Smooth muscle cell (in vitro differentiated cells): ENCODE measurements around the gene INPP4B. TPM values are rescaled to one million over a fixed set of nuclear protein-coding genes. Genes with fewer than 3 reads are reported as not detected.

Source experiments
- DNase-seq: peaks from one replicate; lab custom pipeline; 2025; ENCODE audit not compliant: unreplicated experiment; lab: John Stamatoyannopoulos, UW
- H2AFZ ChIP-seq: fragments of 200-600 bp; sonication (generic); 2 replicates; pipeline ENCODE4 v1.6.0; 2016; ENCODE audit warnings: antibody characterized with exemption, low read depth, mild to moderate bottlenecking
- H3F3A ChIP-seq: fragments of 200-600 bp; sonication (generic); 2 replicates; pipeline ENCODE4 v1.6.0; 2017; ENCODE audit warnings: antibody characterized with exemption, low read depth
- H3K27ac ChIP-seq: fragments of 200-600 bp; sonication (generic); 2 replicates; pipeline ENCODE4 v1.5.1; 2016; ENCODE audit warnings: low read depth, mild to moderate bottlenecking
- H3K27me3 ChIP-seq: fragments of 200-600 bp; sonication (generic); 2 replicates; pipeline ENCODE4 v1.6.1; 2016; ENCODE audit warnings: low read depth, mild to moderate bottlenecking
- H3K36me3 ChIP-seq: fragments of 200-600 bp; sonication (generic); 2 replicates; pipeline ENCODE4 v1.5.1; 2016; ENCODE audit warnings: low read depth
- H3K4me1 ChIP-seq: fragments of 200-600 bp; sonication (generic); 2 replicates; pipeline ENCODE4 v1.5.1; 2016; ENCODE audit warnings: low read depth
- H3K4me2 ChIP-seq: fragments of 200-600 bp; sonication (generic); 2 replicates; pipeline ENCODE4 v1.6.0; 2016; ENCODE audit warnings: mild to moderate bottlenecking
- H3K4me3 ChIP-seq: fragments of 200-600 bp; sonication (generic); 2 replicates; pipeline ENCODE4 v1.5.1; 2016; ENCODE audit warnings: mild to moderate bottlenecking
- H3K79me2 ChIP-seq: fragments of 200-600 bp; sonication (generic); 2 replicates; pipeline ENCODE4 v1.6.0; 2016; ENCODE audit warnings: low read depth, mild to moderate bottlenecking
- H3K9ac ChIP-seq: fragments of 200-600 bp; sonication (generic); 2 replicates; pipeline ENCODE4 v1.6.0; 2016; ENCODE audit warnings: low read depth
- H3K9me3 ChIP-seq: fragments of 200-600 bp; sonication (generic); replicated peaks from 2 replicates; pipeline ENCODE4 v1.5.1; 2016; ENCODE audit warnings: low read depth
- H4K20me1 ChIP-seq: fragments of 200-600 bp; sonication (generic); 2 replicates; pipeline ENCODE4 v1.6.0; 2016; ENCODE audit warnings: low read depth
- CTCF ChIP-seq: fragments of 200-600 bp; sonication (generic); IDR thresholded peaks from 2 replicates; pipeline ENCODE4 v1.5.1; 2017; ENCODE audit warnings: borderline replicate concordance, mild to moderate bottlenecking, antibody characterized with exemption; ENCODE audit not compliant: insufficient read depth, poor library complexity, severe bottlenecking
- WGBS: methylation state at CpG from one replicate; pipeline ENCODE4 v1.1.7; 2016; ENCODE audit warnings: low lambda C conversion rate; 5-methylcytosine and 5-hydroxymethylcytosine counted together
- polyA plus RNA-seq: library from polyadenylated mRNA; unstranded; fragments of >200 nt; fragmentation: Nextera tagmentation; extraction: Ambion mirVana; gene quantifications from 2 replicates; pipeline ENCODE4 v1.2.1, GENCODE V29; 2016
- total RNA-seq: library from RNA; depleted of rRNA; stranded (reverse); fragments of >200 nt; gene quantifications from 2 replicates; pipeline ENCODE4 v1.2.3, GENCODE V29; 2014

The INPP4B gene
- total and polyA plus RNA-seq, 2 experiments from 2014 or later, result 2.0 to 10.9 TPM

- 35% methylated on average over 6 of the region's 6 CpGs for WGBS
- peak overlapping the region; percentile 56 for H2AFZ ChIP-seq
- H3K36me3 ChIP-seq, result no peaks in the 10 kb centered on the region
- H4K20me1 ChIP-seq, result no peaks in the 10 kb centered on the region
- peaks cover 12% of the 10 kb centered on the region for H3K4me1 ChIP-seq
- no peak overlapping the region for H3K4me3 ChIP-seq
- no peak for TF ChIP-seq CTCF
- no peak for DNase-seq
- no peaks in the 10 kb centered on the region for H3F3A ChIP-seq
- H3K27me3 ChIP-seq, result no peaks in the 10 kb centered on the region
- no peaks in the 10 kb centered on the region for H3K79me2 ChIP-seq
- H3K9ac ChIP-seq, result no peak overlapping the region
- H3K27ac ChIP-seq, result no peak overlapping the region
- H3K4me2 ChIP-seq, result no peak overlapping the region
- H3K9me3 ChIP-seq, result no peaks in the 10 kb centered on the region
These were observed 93.8 kb downstream of the INPP4B start for GRCh38 chr4:142752202-142752786.

- H3K4me1 ChIP-seq, result no peaks in the 10 kb centered on the region
- H3K9me3 ChIP-seq, result no peaks in the 10 kb centered on the region
- no peak overlapping the region for H3K4me2 ChIP-seq
- DNase-seq, result no peak
- no peaks in the 10 kb centered on the region for H3K79me2 ChIP-seq
- TF ChIP-seq CTCF, result no peak
- peaks cover 8% of the 10 kb centered on the region for H3F3A ChIP-seq
- H3K27me3 ChIP-seq, result no peaks in the 10 kb centered on the region
- H4K20me1 ChIP-seq, result no peaks in the 10 kb centered on the region
- H3K4me3 ChIP-seq, result no peak overlapping the region
- no peak overlapping the region for H2AFZ ChIP-seq
- H3K27ac ChIP-seq, result peak overlapping the region; percentile 28
- H3K36me3 ChIP-seq, result no peaks in the 10 kb centered on the region
- H3K9ac ChIP-seq, result no peak overlapping the region
These were observed 102.8 kb downstream of the INPP4B start for GRCh38 chr4:142743121-142743825.

GRCh38 chr4:142741995-142742394 lies 104.1 kb downstream of the INPP4B start:
- no peak for DNase-seq
- H4K20me1 ChIP-seq, result no peaks in the 10 kb centered on the region

More at GRCh38 chr4:142741995-142742394, 104.1 kb downstream of the INPP4B start:
- Histone ChIP-seq H3K4me3 (no peak overlapping the region), H3K4me2 (no peak overlapping the region), H3K9me3 (no peaks in the 10 kb centered on the region), H2AFZ (no peak overlapping the region), H3K79me2 (no peaks in the 10 kb centered on the region), H3K27ac (no peak overlapping the region), H3K27me3 (no peaks in the 10 kb centered on the region), H3K4me1 (no peaks in the 10 kb centered on the region), H3K36me3 (no peaks in the 10 kb centered on the region), H3F3A (peaks cover 8% of the 10 kb centered on the region), H3K9ac (no peak overlapping the region)
- TF ChIP-seq CTCF, result no peak
- 85% methylated on average over 1 of the region's 1 CpG for WGBS
